Transverse colon (tissue), 3 donors: Measurements from ENCODE around the gene PTGDR2.

Experiments
- CTCF ChIP-seq, 5 experiments: fragments of 200-600 bp in 3 of 5; fragments of 450-650 bp in 2 of 5; sonication (generic) in 3 of 5; IDR thresholded peaks; 1 replicate in 2 of 5; 2 replicates in 3 of 5; pipeline ENCODE4 v1.5.1; 2016 to 2017; ENCODE audit warnings: antibody characterized with exemption in 5 of 5, inconsistent platforms in 3 of 5, mild to moderate bottlenecking in 2 of 5, moderate library complexity in 1 of 5
- EP300 ChIP-seq: sonication (generic); formaldehyde crosslinking; IDR thresholded peaks from one replicate; pipeline ENCODE4 v1.6.1; 2017; ENCODE audit warnings: antibody characterized with exemption, low read depth
- POLR2A ChIP-seq: fragments of 450-650 bp; IDR thresholded peaks from one replicate; pipeline ENCODE4 v1.6.1; 2016; ENCODE audit warnings: antibody characterized with exemption, mild to moderate bottlenecking, moderate library complexity

GRCh38 chr11:60835534-60835846, 20.3 kb downstream of the PTGDR2 start:
- no peak for TF ChIP-seq POLR2A
- TF ChIP-seq EP300 = no peak
- no peak for TF ChIP-seq CTCF (IDR thresholded peaks at IDR 0.05)
